ENCODE measurements around the gene TRIAP1.

DNA sequence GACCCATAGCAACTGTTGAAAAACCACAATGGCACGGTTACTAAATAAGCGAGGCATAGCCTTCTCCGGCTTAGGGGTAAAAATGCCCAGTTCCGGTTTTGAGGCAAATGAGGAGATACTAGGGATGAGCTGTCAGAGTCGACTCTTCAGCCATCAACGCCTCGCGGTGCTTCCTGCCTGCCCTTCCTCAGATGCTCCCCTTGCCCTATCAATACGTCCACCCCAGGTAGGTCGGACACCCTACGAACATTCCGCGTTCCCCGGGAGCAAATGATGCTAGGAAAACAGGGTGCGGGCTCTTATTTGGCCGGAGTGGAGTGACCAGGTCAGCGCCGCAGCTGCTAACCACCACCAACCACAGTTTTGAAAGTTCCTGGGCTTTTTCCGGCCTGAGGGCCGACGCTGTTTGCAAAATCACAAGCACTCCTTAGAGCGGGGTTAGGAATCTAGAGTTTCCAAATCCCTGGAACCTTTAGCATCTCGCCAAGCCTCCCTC lies 22.2 kb upstream of the TRIAP1 start:
- no peak for TF ChIP-seq POLR2A (IDR thresholded peaks at IDR 0.05)
- TF ChIP-seq, protein P1, sequence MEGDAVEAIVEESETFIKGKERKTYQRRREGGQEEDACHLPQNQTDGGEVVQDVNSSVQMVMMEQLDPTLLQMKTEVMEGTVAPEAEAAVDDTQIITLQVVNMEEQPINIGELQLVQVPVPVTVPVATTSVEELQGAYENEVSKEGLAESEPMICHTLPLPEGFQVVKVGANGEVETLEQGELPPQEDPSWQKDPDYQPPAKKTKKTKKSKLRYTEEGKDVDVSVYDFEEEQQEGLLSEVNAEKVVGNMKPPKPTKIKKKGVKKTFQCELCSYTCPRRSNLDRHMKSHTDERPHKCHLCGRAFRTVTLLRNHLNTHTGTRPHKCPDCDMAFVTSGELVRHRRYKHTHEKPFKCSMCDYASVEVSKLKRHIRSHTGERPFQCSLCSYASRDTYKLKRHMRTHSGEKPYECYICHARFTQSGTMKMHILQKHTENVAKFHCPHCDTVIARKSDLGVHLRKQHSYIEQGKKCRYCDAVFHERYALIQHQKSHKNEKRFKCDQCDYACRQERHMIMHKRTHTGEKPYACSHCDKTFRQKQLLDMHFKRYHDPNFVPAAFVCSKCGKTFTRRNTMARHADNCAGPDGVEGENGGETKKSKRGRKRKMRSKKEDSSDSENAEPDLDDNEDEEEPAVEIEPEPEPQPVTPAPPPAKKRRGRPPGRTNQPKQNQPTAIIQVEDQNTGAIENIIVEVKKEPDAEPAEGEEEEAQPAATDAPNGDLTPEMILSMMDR (IDR thresholded peaks at IDR 0.05 in 4 of 5, conservative IDR thresholded peaks at IDR 0.05 in 1 of 5) = no peak
